Upper lobe of left lung (tissue), 6 donors: Measurements from ENCODE around the gene PRKAA1. TPM values are rescaled to one million over a fixed set of nuclear protein-coding genes. Genes with fewer than 3 reads are reported as not detected.

Experiments
- ATAC-seq, 2 donors: fragments of 200-7000 bp; cut with Tn5 transposase; one replicate each; pipeline ENCODE4 v1.9.1; 2022; ENCODE audit warnings: mild to moderate bottlenecking in 2 of 2, moderate library complexity in 2 of 2; ENCODE audit not compliant: low FRiP score in 2 of 2
- DNase-seq, 2 donors: peaks; one replicate each; pipeline ENCODE4 v3.0.0-alpha.2; 2019 to 2020
- H3K27ac ChIP-seq, 4 donors: fragments of 200-600 bp; sonication (generic); one replicate each; pipeline ENCODE4 v1.5.1; 2016 to 2019
- H3K27me3 ChIP-seq, 4 donors: fragments of 200-600 bp; sonication (generic); one replicate each; pipeline ENCODE4 v1.5.1; 2017 to 2019
- H3K36me3 ChIP-seq, 4 donors: fragments of 200-600 bp; sonication (generic); one replicate each; pipeline ENCODE4 v1.5.1; 2016 to 2019
- H3K4me1 ChIP-seq, 4 donors: fragments of 200-600 bp; sonication (generic); one replicate each; pipeline ENCODE4 v1.5.1; 2018 to 2019
- H3K4me3 ChIP-seq, 4 donors: fragments of 200-600 bp; sonication (generic); one replicate each; pipeline ENCODE4 v1.5.1; 2017 to 2019; ENCODE audit warnings: mild to moderate bottlenecking in 2 of 4, moderate library complexity in 1 of 4
- H3K9me3 ChIP-seq, 4 donors: fragments of 200-600 bp; sonication (generic); one replicate each; pipeline ENCODE4 v1.5.1; 2018 to 2019
- EP300 ChIP-seq, 4 donors: sonication (generic); formaldehyde crosslinking; IDR thresholded peaks; one replicate each; pipeline ENCODE4 v1.5.1; 2017; ENCODE audit warnings: antibody characterized with exemption in 4 of 4, control low read depth in 2 of 4
- POLR2A ChIP-seq, 4 donors: fragments of 450-650 bp; IDR thresholded peaks; one replicate each; pipeline ENCODE4 v1.5.1; 2016 to 2017; ENCODE audit warnings: antibody characterized with exemption in 4 of 4, mild to moderate bottlenecking in 2 of 4
- POLR2AphosphoS5 ChIP-seq, 2 donors: sonication (generic); formaldehyde crosslinking; IDR thresholded peaks; one replicate each; pipeline ENCODE4 v1.5.1; 2017; ENCODE audit warnings: antibody characterized with exemption in 2 of 2
- WGBS, 2 donors: methylation state at CpG; one replicate each; pipeline ENCODE4 v1.1.5; 2017 to 2018; 5-methylcytosine and 5-hydroxymethylcytosine counted together
- total RNA-seq, 6 donors: library from RNA; depleted of rRNA in 4 of 6; stranded (reverse); fragments of >200 nt in 4 of 6; gene quantifications; one replicate each; pipeline versions ENCODE4 v1.1.0 to v1.2.1, GENCODE V29; 2016 to 2021
- TF ChIP-seq, protein P1 (sequence below), 6 experiments: fragments of 450-650 bp in 4 of 6; fragments of 200-600 bp in 2 of 6; sonication (generic) in 2 of 6; IDR thresholded peaks; one replicate each; pipeline ENCODE4 v1.5.1; 2016 to 2019; ENCODE audit warnings: antibody characterized with exemption in 6 of 6
- donor health status: DM: no; HTN: no; CAD: no; lungs with moderate emphysema.
- donor health status: DM: no; HTN: yes; CAD: no; lungs with severe emphysema.

PRKAA1 gene
- total RNA-seq, 6 donors from 2014 or later: 53.9 to 94.7 (median 74.5) TPM

DNA sequence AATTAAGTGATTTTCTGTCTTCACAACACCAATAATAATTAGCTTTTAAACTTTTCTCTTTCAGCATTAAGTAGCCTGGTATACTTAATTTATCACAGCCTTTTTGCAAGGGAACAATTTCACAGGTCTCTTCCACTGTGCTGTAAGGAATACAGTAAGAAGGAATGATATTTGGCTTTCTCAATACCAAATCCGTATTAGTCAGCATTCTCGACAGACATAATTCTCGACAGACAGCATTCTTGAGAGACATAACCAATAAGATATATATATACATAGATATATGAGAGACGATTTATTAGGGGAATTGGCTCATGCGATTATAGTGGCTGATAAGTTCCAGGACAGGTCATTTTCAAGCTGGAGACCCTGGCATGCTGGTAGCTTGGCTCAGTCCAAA is 18.0 kb downstream of the PRKAA1 start:
- H3K27ac ChIP-seq: no peak overlapping the region
- no peaks in the 10 kb centered on the region for H3K27me3 ChIP-seq
- no peak for DNase-seq
- no peak for TF ChIP-seq EP300 (IDR thresholded peaks at IDR 0.05)
- TF ChIP-seq POLR2A (IDR thresholded peaks at IDR 0.05): no peak
- TF ChIP-seq POLR2AphosphoS5 (IDR thresholded peaks at IDR 0.05): no peak
- TF ChIP-seq, protein P1, sequence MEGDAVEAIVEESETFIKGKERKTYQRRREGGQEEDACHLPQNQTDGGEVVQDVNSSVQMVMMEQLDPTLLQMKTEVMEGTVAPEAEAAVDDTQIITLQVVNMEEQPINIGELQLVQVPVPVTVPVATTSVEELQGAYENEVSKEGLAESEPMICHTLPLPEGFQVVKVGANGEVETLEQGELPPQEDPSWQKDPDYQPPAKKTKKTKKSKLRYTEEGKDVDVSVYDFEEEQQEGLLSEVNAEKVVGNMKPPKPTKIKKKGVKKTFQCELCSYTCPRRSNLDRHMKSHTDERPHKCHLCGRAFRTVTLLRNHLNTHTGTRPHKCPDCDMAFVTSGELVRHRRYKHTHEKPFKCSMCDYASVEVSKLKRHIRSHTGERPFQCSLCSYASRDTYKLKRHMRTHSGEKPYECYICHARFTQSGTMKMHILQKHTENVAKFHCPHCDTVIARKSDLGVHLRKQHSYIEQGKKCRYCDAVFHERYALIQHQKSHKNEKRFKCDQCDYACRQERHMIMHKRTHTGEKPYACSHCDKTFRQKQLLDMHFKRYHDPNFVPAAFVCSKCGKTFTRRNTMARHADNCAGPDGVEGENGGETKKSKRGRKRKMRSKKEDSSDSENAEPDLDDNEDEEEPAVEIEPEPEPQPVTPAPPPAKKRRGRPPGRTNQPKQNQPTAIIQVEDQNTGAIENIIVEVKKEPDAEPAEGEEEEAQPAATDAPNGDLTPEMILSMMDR (IDR thresholded peaks at IDR 0.05): no peak
- WGBS, 2 donors: 76 to 88% methylated on average over 5 of the region's 5 CpGs
- H3K36me3 ChIP-seq: peaks cover 0 to 22% (median 13%) of the 10 kb centered on the region in 4 donors
- no peak overlapping the region for H3K4me3 ChIP-seq
- peaks cover 14 to 38% (median 32%) of the 10 kb centered on the region in 4 donors for H3K4me1 ChIP-seq
- no peaks in the 10 kb centered on the region for H3K9me3 ChIP-seq
- no peak for ATAC-seq

DNA sequence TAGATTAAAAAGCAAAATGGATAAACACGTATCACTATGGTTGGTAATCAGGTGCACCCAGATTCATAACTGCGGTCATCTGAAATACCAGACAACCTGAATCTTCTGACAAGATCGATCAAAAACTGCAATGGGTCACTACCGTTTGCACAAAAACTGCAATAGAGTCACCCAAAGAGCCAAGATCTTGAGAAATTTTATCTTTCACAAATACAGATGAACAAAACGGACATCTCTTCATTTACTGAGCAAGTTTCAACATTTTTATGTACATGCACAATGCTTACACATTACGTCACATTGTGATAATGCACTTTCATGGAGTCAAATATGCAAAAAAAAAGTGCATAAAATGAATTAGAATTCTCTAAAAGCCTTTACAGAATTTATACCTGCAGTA is 18.6 kb downstream of the PRKAA1 start:
- Histone ChIP-seq H3K36me3 (peaks cover 0 to 29% (median 17%) of the 10 kb centered on the region in 4 donors), H3K4me1 (peaks cover 12 to 33% (median 27%) of the 10 kb centered on the region in 4 donors), H3K9me3 (no peaks in the 10 kb centered on the region), H3K27ac (no peak overlapping the region), H3K27me3 (no peaks in the 10 kb centered on the region), H3K4me3 (no peak overlapping the region)
- no peak for ATAC-seq
- WGBS, 2 donors: 70 to 91% methylated on average over 6 of the region's 6 CpGs
- no peak for DNase-seq
- TF ChIP-seq, protein P1 (IDR thresholded peaks at IDR 0.05): no peak
- TF ChIP-seq POLR2AphosphoS5 (IDR thresholded peaks at IDR 0.05) (no peak), EP300 (IDR thresholded peaks at IDR 0.05) (no peak)

DNA sequence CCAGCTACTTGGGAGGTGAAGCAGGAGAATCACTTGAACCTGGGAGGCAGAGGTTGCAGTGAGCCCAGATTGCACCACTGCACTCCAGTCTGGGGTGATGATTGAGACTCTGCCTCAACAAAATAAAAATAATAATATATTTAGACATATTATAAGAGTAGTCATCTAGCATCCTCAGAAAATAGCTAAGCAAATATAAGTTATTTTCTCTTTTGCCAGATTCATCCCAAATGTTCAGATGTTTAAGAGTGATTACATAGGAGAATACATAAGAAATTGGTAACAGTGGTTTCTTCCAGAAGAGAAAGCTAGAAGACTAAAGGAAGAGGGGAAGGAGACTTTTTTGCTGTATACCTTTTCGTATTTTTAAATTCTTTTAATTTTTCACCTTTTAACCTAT is 20.0 kb downstream of the PRKAA1 start:
- ATAC-seq: no peak
- Histone ChIP-seq H3K27me3 (no peaks in the 10 kb centered on the region), H3K27ac (no peak overlapping the region), H3K4me1 (peaks cover 11 to 23% (median 16%) of the 10 kb centered on the region in 4 donors), H3K36me3 (peaks cover 0 to 41% (median 17%) of the 10 kb centered on the region in 4 donors), H3K4me3 (no peak overlapping the region), H3K9me3 (no peaks in the 10 kb centered on the region)
- TF ChIP-seq EP300 (IDR thresholded peaks at IDR 0.05) (no peak), POLR2AphosphoS5 (IDR thresholded peaks at IDR 0.05) (no peak), POLR2A (IDR thresholded peaks at IDR 0.05) (no peak)
- TF ChIP-seq, protein P1 (IDR thresholded peaks at IDR 0.05): no peak
- no peak for DNase-seq
- WGBS, 2 donors: 90 to 94% methylated on average over 1 of the region's 1 CpG

DNA sequence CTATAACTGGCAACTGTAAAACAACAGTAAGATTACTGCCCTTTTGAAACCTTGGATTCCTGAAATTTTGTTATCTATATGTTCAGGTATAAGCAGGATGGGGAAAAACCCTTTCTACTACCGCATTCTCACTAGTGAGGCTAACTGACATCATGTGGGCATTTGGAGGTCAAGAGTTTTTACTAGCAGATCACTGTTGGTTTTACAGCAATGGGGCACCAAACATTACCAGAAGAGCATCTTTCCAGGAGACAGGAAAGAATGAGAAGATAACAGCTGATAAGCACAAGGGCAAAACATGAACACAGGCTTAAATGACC is 21.6 kb downstream of the PRKAA1 start:
- no peak overlapping the region for H3K4me3 ChIP-seq

More for the DNA sequence above, 21.6 kb downstream of the PRKAA1 start:
- peaks cover 5 to 15% (median 9%) of the 10 kb centered on the region in 4 donors for H3K4me1 ChIP-seq
- H3K9me3 ChIP-seq: no peaks in the 10 kb centered on the region
- WGBS, 2 donors: 86 to 94% methylated on average over 1 of the region's 1 CpG
- H3K36me3 ChIP-seq: peaks cover 0 to 52% (median 19%) of the 10 kb centered on the region in 4 donors
- H3K27me3 ChIP-seq: no peaks in the 10 kb centered on the region
- no peak overlapping the region for H3K27ac ChIP-seq
- DNase-seq (no peak), ATAC-seq (no peak)
- TF ChIP-seq, protein P1 (IDR thresholded peaks at IDR 0.05): no peak
- TF ChIP-seq POLR2AphosphoS5 (IDR thresholded peaks at IDR 0.05): no peak
- TF ChIP-seq EP300 (IDR thresholded peaks at IDR 0.05): no peak
- TF ChIP-seq POLR2A (IDR thresholded peaks at IDR 0.05): no peak
